Keratinocyte (primary cell): ENCODE results near the gene SLC17A9. TPM values are rescaled to one million over a fixed set of nuclear protein-coding genes. Genes with fewer than 3 reads are reported as not detected.

ENCODE experiments used
- DNase-seq: peaks from one replicate; pipeline ENCODE4 v3.0.0-alpha.2; 2011; ENCODE audit warnings: low read depth, missing footprints, low spot score
- FAIRE-seq: peaks from 2 replicates; lab custom pipeline; 2011; peaks lifted over from hg19 to GRCh38; lab: Jason Lieb, UNC
- H2AFZ ChIP-seq: 2 replicates; pipeline ENCODE4 v1.6.0; 2012; ENCODE audit warnings: low read length, control low read depth, inconsistent platforms; ENCODE audit not compliant: control insufficient read depth
- H3K27ac ChIP-seq: 2 replicates; pipeline ENCODE4 v1.5.1; 2011; ENCODE audit warnings: low read length; ENCODE audit not compliant: control insufficient read depth, insufficient read depth
- H3K27me3 ChIP-seq: 3 replicates; pipeline ENCODE4 v1.6.0; 2011; ENCODE audit warnings: low read length; ENCODE audit not compliant: control insufficient read depth, insufficient read depth; ENCODE audit errors: extremely low read depth
- H3K36me3 ChIP-seq, 2 experiments: 2 replicates in 1 of 2; 3 replicates in 1 of 2; pipeline ENCODE4 v1.5.1; 2011; ENCODE audit warnings: low read length in 2 of 2, mild to moderate bottlenecking in 1 of 2; ENCODE audit not compliant: control insufficient read depth in 2 of 2, insufficient read depth in 2 of 2; ENCODE audit errors: extremely low read depth in 1 of 2
- H3K4me1 ChIP-seq: 3 replicates; pipeline ENCODE4 v1.5.1; 2011; ENCODE audit warnings: low read length; ENCODE audit not compliant: control insufficient read depth, insufficient read depth; ENCODE audit errors: extremely low read depth
- H3K4me2 ChIP-seq: 3 replicates; pipeline ENCODE4 v1.6.0; 2011; ENCODE audit warnings: low read depth, low read length; ENCODE audit not compliant: control insufficient read depth, insufficient read depth; ENCODE audit errors: extremely low read depth
- H3K4me3 ChIP-seq, 3 experiments: fragments of 200-600 bp in 1 of 3; sonication (generic) in 1 of 3; 2 replicates in 2 of 3; 3 replicates in 1 of 3; pipeline ENCODE4 v1.5.1; 2011 to 2016; ENCODE audit warnings: low read length in 3 of 3, mild to moderate bottlenecking in 3 of 3, control low read depth in 2 of 3, inconsistent platforms in 1 of 3, low read depth in 1 of 3, mixed read lengths in 1 of 3, mixed run types in 1 of 3, moderate library complexity in 1 of 3; ENCODE audit not compliant: control insufficient read depth in 2 of 3, insufficient read depth in 2 of 3; ENCODE audit errors: extremely low read depth in 1 of 3
- H3K79me2 ChIP-seq: 2 replicates; pipeline ENCODE4 v1.6.0; 2012; ENCODE audit warnings: low read length; ENCODE audit not compliant: control insufficient read depth, insufficient read depth
- H3K9ac ChIP-seq: 3 replicates; pipeline ENCODE4 v1.6.0; 2011; ENCODE audit warnings: low read length; ENCODE audit not compliant: control insufficient read depth, insufficient read depth; ENCODE audit errors: extremely low read depth
- H3K9me1 ChIP-seq: 3 replicates; pipeline ENCODE4 v1.6.0; 2011; ENCODE audit warnings: low read length; ENCODE audit not compliant: control insufficient read depth, insufficient read depth; ENCODE audit errors: extremely low read depth
- H3K9me3 ChIP-seq: 2 replicates; pipeline ENCODE4 v1.5.1; 2012; ENCODE audit warnings: low read depth, low read length; ENCODE audit not compliant: control insufficient read depth
- H4K20me1 ChIP-seq: 3 replicates; pipeline ENCODE4 v1.6.0; 2011; ENCODE audit warnings: low read length; ENCODE audit not compliant: control insufficient read depth, insufficient read depth; ENCODE audit errors: extremely low read depth
- EZH2 ChIP-seq: IDR thresholded peaks from one replicate; pipeline ENCODE4 v1.6.1; 2012; ENCODE audit warnings: inconsistent platforms, mild to moderate bottlenecking, low read length, moderate library complexity
- dilution Hi-C: fragments of 300-500 bp; cut with MboI; formaldehyde crosslinking; loops from one replicate; pipeline ENCODE4 v1.7.0; 2020; ENCODE audit warnings: low sequenced_read_pairs; ENCODE audit not compliant: extremely low pct_ligation_motif_present
- polyA plus RNA-seq, 5 experiments: library from polyadenylated mRNA; depleted of rRNA in 3 of 5; stranded (reverse) in 3 of 5; stranded (forward) in 1 of 5; unstranded in 1 of 5; fragments of >200 nt; gene quantifications; 1 replicate in 1 of 5; 2 replicates in 3 of 5; 3 replicates in 1 of 5; pipeline versions ENCODE4 v1.2.1 to v1.2.3, GENCODE V29; 2011 to 2012; ENCODE audit warnings: missing spikeins in 2 of 5, low read depth in 1 of 5, low replicate concordance in 1 of 5
- TF ChIP-seq, protein P1 (sequence below), 3 experiments: IDR thresholded peaks in 1 of 3; conservative IDR thresholded peaks in 1 of 3; optimal IDR thresholded peaks in 1 of 3; 2 replicates in 2 of 3; 3 replicates in 1 of 3; pipeline versions ENCODE3 to v1.5.1; 2011; ENCODE audit warnings: low read length in 3 of 3, mild to moderate bottlenecking in 3 of 3, moderate library complexity in 2 of 3, control low read depth in 1 of 3, inconsistent platforms in 1 of 3; ENCODE audit not compliant: insufficient read depth in 2 of 3; ENCODE audit errors: extremely low read depth in 1 of 3

SLC17A9 gene
- polyA plus RNA-seq, 1 donor (not counting 4 experiments of a cell fraction or from before 2014, with no cell fraction given) = not detected

DNA sequence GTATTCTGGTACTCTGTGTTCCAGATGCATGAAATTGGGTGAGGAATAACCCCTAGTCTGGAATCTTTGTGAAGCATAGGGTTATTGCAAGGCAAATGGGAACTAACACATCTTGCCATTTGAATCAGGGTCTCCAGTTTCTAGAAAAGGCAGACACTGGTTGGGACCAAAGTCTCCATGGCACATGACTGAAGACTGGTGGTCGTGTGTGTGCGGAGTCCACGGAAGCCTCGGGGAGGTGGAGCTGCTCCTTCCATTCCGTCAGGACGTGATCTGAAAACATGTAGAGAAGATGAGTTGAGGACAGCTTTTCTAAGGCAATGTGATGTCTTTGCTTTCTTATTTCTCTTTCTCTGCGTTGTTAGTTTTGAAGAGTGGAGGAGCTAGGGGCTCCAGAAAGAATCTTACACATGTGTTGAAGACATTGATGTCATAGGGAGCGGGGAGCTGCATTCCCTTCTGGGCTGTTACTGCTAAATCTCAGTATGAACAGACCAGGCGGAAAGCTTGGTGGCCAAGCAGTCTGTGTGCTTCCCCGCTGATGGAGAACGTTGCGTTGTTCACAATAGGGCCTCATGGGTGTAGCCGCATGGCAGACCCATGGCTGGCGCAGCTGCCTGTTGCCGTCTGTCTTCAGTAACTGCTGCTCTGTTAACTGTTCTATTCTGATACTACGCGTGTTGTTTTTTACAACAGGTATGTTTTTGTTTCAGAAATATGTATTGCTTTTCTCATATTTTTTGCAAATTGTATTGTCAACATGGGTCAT is 4.8 kb upstream of the SLC17A9 start:
- no peak for TF ChIP-seq EZH2
- TF ChIP-seq, protein P1, sequence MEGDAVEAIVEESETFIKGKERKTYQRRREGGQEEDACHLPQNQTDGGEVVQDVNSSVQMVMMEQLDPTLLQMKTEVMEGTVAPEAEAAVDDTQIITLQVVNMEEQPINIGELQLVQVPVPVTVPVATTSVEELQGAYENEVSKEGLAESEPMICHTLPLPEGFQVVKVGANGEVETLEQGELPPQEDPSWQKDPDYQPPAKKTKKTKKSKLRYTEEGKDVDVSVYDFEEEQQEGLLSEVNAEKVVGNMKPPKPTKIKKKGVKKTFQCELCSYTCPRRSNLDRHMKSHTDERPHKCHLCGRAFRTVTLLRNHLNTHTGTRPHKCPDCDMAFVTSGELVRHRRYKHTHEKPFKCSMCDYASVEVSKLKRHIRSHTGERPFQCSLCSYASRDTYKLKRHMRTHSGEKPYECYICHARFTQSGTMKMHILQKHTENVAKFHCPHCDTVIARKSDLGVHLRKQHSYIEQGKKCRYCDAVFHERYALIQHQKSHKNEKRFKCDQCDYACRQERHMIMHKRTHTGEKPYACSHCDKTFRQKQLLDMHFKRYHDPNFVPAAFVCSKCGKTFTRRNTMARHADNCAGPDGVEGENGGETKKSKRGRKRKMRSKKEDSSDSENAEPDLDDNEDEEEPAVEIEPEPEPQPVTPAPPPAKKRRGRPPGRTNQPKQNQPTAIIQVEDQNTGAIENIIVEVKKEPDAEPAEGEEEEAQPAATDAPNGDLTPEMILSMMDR (optimal IDR thresholded peaks at IDR 0.05 in 1 of 3, IDR thresholded peaks at IDR 0.05 in 1 of 3, conservative IDR thresholded peaks at IDR 0.05 in 1 of 3; ENCODE audit: extremely low read depth in 1 of 3, insufficient read depth in 2 of 3, low read length in 3 of 3) = no peak
- Histone ChIP-seq H3K36me3 (peaks cover 29 to 32% of the 10 kb centered on the region in 2 experiments), H3K9me1 (no peaks in the 10 kb centered on the region), H3K9ac (no peak overlapping the region), H3K27ac (no peak overlapping the region), H3K4me1 (no peaks in the 10 kb centered on the region), H2AFZ (no peak overlapping the region), H3K9me3 (no peaks in the 10 kb centered on the region), H3K79me2 (peaks cover 5% of the 10 kb centered on the region), H4K20me1 (no peaks in the 10 kb centered on the region), H3K27me3 (no peaks in the 10 kb centered on the region), H3K4me2 (no peak overlapping the region), H3K4me3 (no peak overlapping the region)
- DNase-seq (no peak), FAIRE-seq (no peak)
- dilution Hi-C loops = no loop called here

DNA sequence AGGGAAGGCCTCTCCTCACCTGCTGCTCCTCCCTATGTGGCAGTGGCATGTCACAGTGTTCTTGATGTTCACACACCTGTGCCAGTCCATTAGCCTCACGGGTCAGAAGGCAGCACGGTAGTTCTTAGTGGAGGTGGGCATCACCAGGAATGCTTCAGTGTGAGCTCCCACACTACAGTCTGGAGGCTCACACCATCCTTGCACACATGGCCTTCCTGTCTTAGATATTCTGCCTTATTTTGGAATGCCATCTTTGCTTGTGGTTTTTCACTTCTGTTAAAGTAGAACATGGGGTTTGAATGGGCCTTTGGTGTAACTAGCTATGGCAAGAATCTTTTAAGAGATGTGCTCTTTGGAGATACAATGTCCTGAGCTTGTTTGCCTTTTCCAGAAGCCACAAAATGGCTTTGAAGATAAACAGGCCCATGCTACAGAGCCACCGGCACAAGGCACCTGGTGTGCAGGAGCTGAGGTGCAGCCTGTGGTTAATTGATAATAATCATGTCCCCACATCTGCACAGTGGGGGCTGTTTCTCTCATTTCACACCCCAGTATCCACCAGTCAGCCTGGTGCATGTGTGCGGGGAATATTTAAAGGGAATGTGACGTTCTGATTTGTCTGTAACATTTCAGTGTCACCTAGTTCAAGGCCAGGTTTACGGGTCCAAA is 3.2 kb upstream of the SLC17A9 start:
- FAIRE-seq (no peak), DNase-seq (no peak)
- no peaks in the 10 kb centered on the region for H4K20me1 ChIP-seq
- no peak overlapping the region for H3K4me2 ChIP-seq
- no peaks in the 10 kb centered on the region for H3K27me3 ChIP-seq
- H3K9me3 ChIP-seq = no peaks in the 10 kb centered on the region
- no peak overlapping the region for H2AFZ ChIP-seq
- H3K36me3 ChIP-seq = peaks cover 19 to 22% of the 10 kb centered on the region in 2 experiments
- H3K9ac ChIP-seq = no peak overlapping the region
- H3K4me3 ChIP-seq = no peak overlapping the region
- peaks cover 2% of the 10 kb centered on the region for H3K79me2 ChIP-seq
- dilution Hi-C loops = no loop called here
- TF ChIP-seq EZH2 = no peak
- TF ChIP-seq, protein P1 (optimal IDR thresholded peaks at IDR 0.05 in 1 of 3, IDR thresholded peaks at IDR 0.05 in 1 of 3, conservative IDR thresholded peaks at IDR 0.05 in 1 of 3; ENCODE audit: extremely low read depth in 1 of 3, insufficient read depth in 2 of 3, low read length in 3 of 3) = no peak
- no peaks in the 10 kb centered on the region for H3K9me1 ChIP-seq
- peaks cover 3% of the 10 kb centered on the region for H3K4me1 ChIP-seq
- no peak overlapping the region for H3K27ac ChIP-seq
